B cell (primary cell): Measurements from ENCODE around the gene CHCHD5.

Source experiments
- EZH2 ChIP-seq: IDR thresholded peaks from 2 replicates; pipeline ENCODE4 v1.6.1; 2012; ENCODE audit warnings: borderline replicate concordance, low read depth, mild to moderate bottlenecking, moderate library complexity, low read length; ENCODE audit not compliant: insufficient read depth, poor library complexity, severe bottlenecking
- TF ChIP-seq, protein P1 (sequence below): fragments of 200-600 bp; IDR thresholded peaks from one replicate; pipeline ENCODE4 v1.8.0; 2022; ENCODE audit warnings: antibody characterized with exemption, mild to moderate bottlenecking

DNA sequence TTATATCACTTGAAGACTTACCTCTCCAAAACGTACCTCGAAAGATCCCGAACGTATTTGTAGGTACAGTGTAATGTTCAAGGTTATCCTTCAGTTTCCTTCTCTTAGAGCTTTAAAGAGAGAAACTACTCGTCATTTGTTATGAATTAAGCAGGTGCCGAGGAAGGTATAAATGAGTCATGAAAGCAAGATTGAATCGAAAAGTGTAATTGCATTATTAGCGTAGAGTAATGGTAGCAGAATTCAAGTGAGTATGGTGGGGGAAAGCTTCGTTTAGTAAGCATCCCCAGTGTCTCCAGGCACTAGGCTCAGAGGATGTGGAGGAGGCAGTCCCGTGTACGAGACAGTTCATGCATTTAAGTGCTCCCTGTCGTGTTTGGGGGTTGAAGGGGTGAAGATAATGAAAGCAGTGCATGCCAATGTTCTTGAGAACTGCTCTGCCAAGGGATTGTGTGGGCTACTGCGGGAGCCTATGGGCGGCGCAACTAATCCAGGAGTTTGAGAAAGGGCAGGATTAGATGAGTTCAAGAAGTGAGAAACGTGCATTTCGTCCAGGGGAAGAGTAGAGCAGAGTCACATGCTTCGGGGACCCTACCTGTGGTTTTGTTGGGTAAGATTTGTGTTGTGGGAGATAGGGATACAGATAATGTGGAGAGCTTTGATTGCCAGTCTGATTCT, 41.3 kb upstream of the CHCHD5 start:
- TF ChIP-seq, protein P1, sequence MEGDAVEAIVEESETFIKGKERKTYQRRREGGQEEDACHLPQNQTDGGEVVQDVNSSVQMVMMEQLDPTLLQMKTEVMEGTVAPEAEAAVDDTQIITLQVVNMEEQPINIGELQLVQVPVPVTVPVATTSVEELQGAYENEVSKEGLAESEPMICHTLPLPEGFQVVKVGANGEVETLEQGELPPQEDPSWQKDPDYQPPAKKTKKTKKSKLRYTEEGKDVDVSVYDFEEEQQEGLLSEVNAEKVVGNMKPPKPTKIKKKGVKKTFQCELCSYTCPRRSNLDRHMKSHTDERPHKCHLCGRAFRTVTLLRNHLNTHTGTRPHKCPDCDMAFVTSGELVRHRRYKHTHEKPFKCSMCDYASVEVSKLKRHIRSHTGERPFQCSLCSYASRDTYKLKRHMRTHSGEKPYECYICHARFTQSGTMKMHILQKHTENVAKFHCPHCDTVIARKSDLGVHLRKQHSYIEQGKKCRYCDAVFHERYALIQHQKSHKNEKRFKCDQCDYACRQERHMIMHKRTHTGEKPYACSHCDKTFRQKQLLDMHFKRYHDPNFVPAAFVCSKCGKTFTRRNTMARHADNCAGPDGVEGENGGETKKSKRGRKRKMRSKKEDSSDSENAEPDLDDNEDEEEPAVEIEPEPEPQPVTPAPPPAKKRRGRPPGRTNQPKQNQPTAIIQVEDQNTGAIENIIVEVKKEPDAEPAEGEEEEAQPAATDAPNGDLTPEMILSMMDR, result no peak
- no peak for TF ChIP-seq EZH2
